ENCODE data around the gene LINS1.

GRCh38 chr15:100526027-100526481 lies 75.9 kb downstream of the LINS1 start:
- TF ChIP-seq POLR2AphosphoS5 (IDR thresholded peaks at IDR 0.05) (peak in 1 of 2 donors; percentile 67), POLR2A (IDR thresholded peaks at IDR 0.05; ENCODE audit: low read depth) (no peak), EP300 (IDR thresholded peaks at IDR 0.05) (no peak)
- TF ChIP-seq, protein P1, sequence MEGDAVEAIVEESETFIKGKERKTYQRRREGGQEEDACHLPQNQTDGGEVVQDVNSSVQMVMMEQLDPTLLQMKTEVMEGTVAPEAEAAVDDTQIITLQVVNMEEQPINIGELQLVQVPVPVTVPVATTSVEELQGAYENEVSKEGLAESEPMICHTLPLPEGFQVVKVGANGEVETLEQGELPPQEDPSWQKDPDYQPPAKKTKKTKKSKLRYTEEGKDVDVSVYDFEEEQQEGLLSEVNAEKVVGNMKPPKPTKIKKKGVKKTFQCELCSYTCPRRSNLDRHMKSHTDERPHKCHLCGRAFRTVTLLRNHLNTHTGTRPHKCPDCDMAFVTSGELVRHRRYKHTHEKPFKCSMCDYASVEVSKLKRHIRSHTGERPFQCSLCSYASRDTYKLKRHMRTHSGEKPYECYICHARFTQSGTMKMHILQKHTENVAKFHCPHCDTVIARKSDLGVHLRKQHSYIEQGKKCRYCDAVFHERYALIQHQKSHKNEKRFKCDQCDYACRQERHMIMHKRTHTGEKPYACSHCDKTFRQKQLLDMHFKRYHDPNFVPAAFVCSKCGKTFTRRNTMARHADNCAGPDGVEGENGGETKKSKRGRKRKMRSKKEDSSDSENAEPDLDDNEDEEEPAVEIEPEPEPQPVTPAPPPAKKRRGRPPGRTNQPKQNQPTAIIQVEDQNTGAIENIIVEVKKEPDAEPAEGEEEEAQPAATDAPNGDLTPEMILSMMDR (IDR thresholded peaks at IDR 0.05): peak in 1 of 3 experiments; percentile 11
